H9 (cell line): Measurements from ENCODE around the gene FAM117A. TPM values are rescaled to one million over a fixed set of nuclear protein-coding genes. Genes with fewer than 3 reads are reported as not detected.
A peak's percentile ranks its signal among the peaks of the same experiment; 100 is the strongest.

Experiments used
- DNase-seq: peaks from one replicate; pipeline ENCODE4 v3.0.0-alpha.2; 2017
- H2AFZ ChIP-seq: one replicate; pipeline ENCODE4 v1.6.1; 2013; ENCODE audit warnings: mild to moderate bottlenecking, low read length, control low read depth, moderate library complexity
- H2AK5ac ChIP-seq: 2 replicates; pipeline ENCODE4 v1.6.1; 2013; ENCODE audit warnings: low read length, control low read depth, mixed read lengths; ENCODE audit not compliant: insufficient read length
- H2BK120ac ChIP-seq: one replicate; pipeline ENCODE4 v1.6.1; 2013; ENCODE audit warnings: low read depth, mild to moderate bottlenecking, low read length, control low read depth, inconsistent platforms; ENCODE audit not compliant: poor library complexity, severe bottlenecking
- H2BK12ac ChIP-seq: 2 replicates; pipeline ENCODE4 v1.6.1; 2013; ENCODE audit warnings: low read length, control low read depth, mixed read lengths, low read depth; ENCODE audit not compliant: insufficient read length
- H2BK15ac ChIP-seq: 2 replicates; pipeline ENCODE4 v1.6.1; 2013; ENCODE audit warnings: low read depth, low read length, control low read depth
- H2BK20ac ChIP-seq: one replicate; pipeline ENCODE4 v1.6.1; 2013; ENCODE audit warnings: low read depth, mild to moderate bottlenecking, low read length, control low read depth, inconsistent platforms; ENCODE audit not compliant: poor library complexity, severe bottlenecking
- H2BK5ac ChIP-seq: 2 replicates; pipeline ENCODE4 v1.6.1; 2013; ENCODE audit warnings: low read length, control low read depth, mixed read lengths; ENCODE audit not compliant: insufficient read length
- H3K14ac ChIP-seq: 2 replicates; pipeline ENCODE4 v1.6.1; 2013; ENCODE audit warnings: low read length, control low read depth; ENCODE audit not compliant: insufficient read depth
- H3K18ac ChIP-seq: 2 replicates; pipeline ENCODE4 v1.6.1; 2013; ENCODE audit warnings: low read depth, mild to moderate bottlenecking, mixed read lengths, low read length, control low read depth; ENCODE audit not compliant: insufficient read length
- H3K23ac ChIP-seq: 2 replicates; pipeline ENCODE4 v1.6.1; 2013; ENCODE audit warnings: low read length, control low read depth, mixed read lengths, low read depth; ENCODE audit not compliant: insufficient read length
- H3K23me2 ChIP-seq: 2 replicates; pipeline ENCODE4 v1.6.1; 2013; ENCODE audit warnings: low read depth, mild to moderate bottlenecking, mixed read lengths, low read length, control low read depth; ENCODE audit not compliant: insufficient read length, poor library complexity, severe bottlenecking
- H3K27ac ChIP-seq: 2 replicates; pipeline ENCODE4 v1.5.1; 2013; ENCODE audit warnings: low read length, control low read depth, mixed read lengths, low read depth; ENCODE audit not compliant: insufficient read length
- H3K27me3 ChIP-seq: 2 replicates; pipeline ENCODE4 v1.6.1; 2013; ENCODE audit warnings: low read length, control low read depth, inconsistent platforms; ENCODE audit not compliant: insufficient read depth
- H3K4ac ChIP-seq: 2 replicates; pipeline ENCODE4 v1.6.1; 2013; ENCODE audit warnings: low read depth, mild to moderate bottlenecking, control low read depth, inconsistent platforms, low read length, moderate library complexity
- H3K4me1 ChIP-seq: 2 replicates; pipeline ENCODE4 v1.6.1; 2013; ENCODE audit warnings: low read length, control low read depth, inconsistent platforms; ENCODE audit not compliant: insufficient read depth
- H3K4me2 ChIP-seq: 2 replicates; pipeline ENCODE4 v1.6.1; 2013; ENCODE audit warnings: low read length, control low read depth, mixed read lengths; ENCODE audit not compliant: insufficient read length, insufficient read depth
- H3K56ac ChIP-seq: 2 replicates; pipeline ENCODE4 v1.6.1; 2013; ENCODE audit warnings: low read depth, mild to moderate bottlenecking, mixed read lengths, low read length, control low read depth; ENCODE audit not compliant: insufficient read length
- H3K79me1 ChIP-seq: 2 replicates; pipeline ENCODE4 v1.6.1; 2013; ENCODE audit warnings: low read depth, mild to moderate bottlenecking, moderate library complexity, low read length, control low read depth, inconsistent platforms; ENCODE audit not compliant: insufficient read depth, poor library complexity, severe bottlenecking
- H3K79me2 ChIP-seq: 2 replicates; pipeline ENCODE4 v1.6.1; 2013; ENCODE audit warnings: low read length, control low read depth, inconsistent platforms; ENCODE audit not compliant: insufficient read depth
- H3K9ac ChIP-seq: 2 replicates; pipeline ENCODE4 v1.6.1; 2013; ENCODE audit warnings: low read length, control low read depth, mixed read lengths; ENCODE audit not compliant: insufficient read length; ENCODE audit errors: extremely low read depth
- H3K9me3 ChIP-seq: one replicate; pipeline ENCODE4 v1.6.1; 2013; ENCODE audit warnings: low read depth, low read length, inconsistent platforms; ENCODE audit not compliant: control insufficient read depth
- H3T11ph ChIP-seq: one replicate; pipeline ENCODE4 v1.6.1; 2013; ENCODE audit warnings: mild to moderate bottlenecking, low read length, control low read depth, inconsistent platforms
- H4K20me1 ChIP-seq: one replicate; pipeline ENCODE4 v1.6.1; 2013; ENCODE audit not compliant: control insufficient read depth, insufficient read length, insufficient read depth
- H4K5ac ChIP-seq: 2 replicates; pipeline ENCODE4 v1.6.1; 2013; ENCODE audit warnings: low read depth, mild to moderate bottlenecking, mixed read lengths, low read length, control low read depth; ENCODE audit not compliant: insufficient read length
- H4K8ac ChIP-seq: replicated peaks from 2 replicates; pipeline ENCODE4 v1.6.1; 2013; ENCODE audit warnings: low read length, control low read depth, mixed read lengths, low read depth; ENCODE audit not compliant: insufficient read length
- H4K91ac ChIP-seq: 2 replicates; pipeline ENCODE4 v1.6.1; 2013; ENCODE audit warnings: low read depth, mild to moderate bottlenecking, moderate library complexity, mixed read lengths, low read length, control low read depth; ENCODE audit not compliant: insufficient read length
- H3K27ac Mint-ChIP-seq, 3 experiments: 2 replicates in 2 of 3; 3 replicates in 1 of 3; pipeline ENCODE4 v1.8.0; 2020 to 2021; ENCODE audit warnings: mixed read lengths in 3 of 3, mild to moderate bottlenecking in 1 of 3, moderate library complexity in 1 of 3
- H3K27me3 Mint-ChIP-seq: 2 replicates; pipeline ENCODE4 v1.8.0; 2021; ENCODE audit warnings: low read depth, mild to moderate bottlenecking, moderate library complexity, mixed read lengths
- H3K36me3 Mint-ChIP-seq, 3 experiments: 2 replicates in 2 of 3; 3 replicates in 1 of 3; pipeline ENCODE4 v1.8.0; 2020 to 2021; ENCODE audit warnings: low read depth in 3 of 3, mixed read lengths in 3 of 3; ENCODE audit not compliant: insufficient read depth in 1 of 3
- H3K4me1 Mint-ChIP-seq, 2 experiments: 2 replicates each; pipeline ENCODE4 v1.8.0; 2020; ENCODE audit warnings: mixed read lengths in 2 of 2
- H3K4me3 Mint-ChIP-seq, 2 experiments: 2 replicates in 1 of 2; 3 replicates in 1 of 2; pipeline ENCODE4 v1.8.0; 2020 to 2021; ENCODE audit warnings: mild to moderate bottlenecking in 2 of 2, mixed read lengths in 2 of 2, moderate library complexity in 1 of 2
- H3K9me3 Mint-ChIP-seq, 2 experiments: 2 replicates in 1 of 2; 3 replicates in 1 of 2; pipeline ENCODE4 v1.8.0; 2020; ENCODE audit warnings: mild to moderate bottlenecking in 2 of 2, mixed read lengths in 2 of 2, moderate library complexity in 1 of 2
- CTCF ChIP-seq: fragments of 200-600 bp; sonication (generic); conservative IDR thresholded peaks from 3 replicates; pipeline ENCODE4 v1.8.0; 2021; ENCODE audit warnings: antibody characterized with exemption, mild to moderate bottlenecking
- WGBS: extraction: QIAGEN DNeasy Blood & Tissue Kit; methylation state at CpG from one replicate; pipeline ENCODE4 v1.1.7; 2013; ENCODE audit warnings: missing lambda C conversion rate, low lambda C conversion rate, mixed read lengths; ENCODE audit not compliant: insufficient read length; ENCODE audit errors: extremely low coverage; 5-methylcytosine and 5-hydroxymethylcytosine counted together
- total RNA-seq: library from RNA; stranded (reverse); gene quantifications from 2 replicates; pipeline ENCODE4 v1.2.1, GENCODE V29; 2021

The FAM117A gene
- total RNA-seq, 1 experiment from 2014 or later = 21.1 TPM

DNA sequence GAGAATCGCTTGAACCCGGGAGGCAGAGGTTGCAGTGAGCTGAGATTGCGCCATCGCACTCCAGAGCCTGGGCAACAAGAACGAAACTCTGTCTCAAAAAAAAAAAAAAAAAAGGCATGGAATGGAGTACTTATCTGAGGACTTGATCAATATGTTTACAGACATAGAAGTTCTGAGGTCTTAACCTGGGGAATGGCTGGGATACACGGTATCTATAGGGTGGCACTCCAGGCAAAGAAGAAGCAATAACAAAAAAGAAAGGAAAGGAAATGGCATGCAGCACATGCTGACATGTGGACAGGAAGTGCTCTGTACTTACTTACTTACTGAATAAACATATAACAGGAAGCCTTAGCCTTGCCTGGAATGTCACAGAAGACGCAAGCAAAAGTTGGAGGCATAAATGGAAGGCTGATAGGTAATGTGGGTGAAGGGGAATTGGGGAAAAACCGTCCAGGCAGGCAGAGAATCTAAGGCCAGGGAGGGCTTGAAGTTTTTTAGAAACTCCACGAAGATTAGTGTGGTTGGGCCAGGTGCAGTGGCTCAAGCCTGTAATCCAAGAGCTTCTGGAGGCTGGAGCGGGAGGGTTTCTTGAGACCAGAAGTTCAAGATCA lies 75.9 kb downstream of the FAM117A start:
- H4K20me1 ChIP-seq = no peaks in the 10 kb centered on the region
- no peak overlapping the region for H2BK5ac ChIP-seq
- no peak overlapping the region for H3K4me2 ChIP-seq
- H3K4me1 ChIP-seq = peaks cover 9% of the 10 kb centered on the region; the same call in 1 of the 2 replicates
- H3K79me2 ChIP-seq = no peaks in the 10 kb centered on the region
- Mint-ChIP-seq H3K27me3 (peaks cover 8% of the 10 kb centered on the region), H3K9me3 (no peaks in the 10 kb centered on the region), H3K36me3 (no peaks in the 10 kb centered on the region), H3K4me1 (peaks cover 15 to 18% of the 10 kb centered on the region in 2 experiments), H3K4me3 (no peak overlapping the region), H3K27ac (peak overlapping the region in 1 of 3 experiments; percentile 30; a peak in 1 of 7 replicates)
- H4K91ac ChIP-seq = no peak overlapping the region
- H3K27ac ChIP-seq = no peak overlapping the region
- no peaks in the 10 kb centered on the region for H3K23me2 ChIP-seq
- H3K9me3 ChIP-seq = no peaks in the 10 kb centered on the region
- no peak overlapping the region for H3K9ac ChIP-seq
- H2AFZ ChIP-seq = no peak overlapping the region
- no peak overlapping the region for H2BK12ac ChIP-seq
- no peak overlapping the region for H3K23ac ChIP-seq
- no peak overlapping the region for H4K5ac ChIP-seq
- no peak overlapping the region for H3K56ac ChIP-seq
- no peak overlapping the region; the same call in 1 of the 2 replicates for H3K14ac ChIP-seq
- H3T11ph ChIP-seq = no peak overlapping the region
- no peak overlapping the region for H2AK5ac ChIP-seq
- no peak overlapping the region for H2BK15ac ChIP-seq
- TF ChIP-seq CTCF = no peak
- H2BK120ac ChIP-seq = no peak overlapping the region
- no peak overlapping the region for H3K18ac ChIP-seq
- no peaks in the 10 kb centered on the region for H3K27me3 ChIP-seq
- H2BK20ac ChIP-seq = no peak overlapping the region
- no peak overlapping the region for H3K4ac ChIP-seq
- H4K8ac ChIP-seq = no peak overlapping the region
- H3K79me1 ChIP-seq = no peaks in the 10 kb centered on the region
- no CpG with 5 or more reads among the region's 10 CpGs for WGBS
- DNase-seq = peak; percentile 28
